HEK293T (cell line): ENCODE data around the gene ATP2B1.

Experiments used
- CTCF ChIA-PET: fragments of 350-600 bp; formaldehyde crosslinking; extraction: SDS; loops from one replicate; lab custom pipeline; 2021; ENCODE audit warnings: antibody characterized with exemption, inconsistent platforms; lab: Yijun Ruan, JAX
- POLR2A ChIA-PET: fragments of 350-600 bp; formaldehyde crosslinking; extraction: SDS; loops from one replicate; lab custom pipeline; 2020; ENCODE audit warnings: antibody characterized with exemption, inconsistent platforms; lab: Yijun Ruan, JAX
- DNase-seq: peaks from one replicate; pipeline ENCODE4 v3.0.0; 2012; ENCODE audit warnings: mixed read lengths; ENCODE audit errors: extremely low spot score
- ARNT ChIP-seq: fragments of 450-650 bp; IDR thresholded peaks from 2 replicates; pipeline ENCODE4 v1.6.1; 2017; ENCODE audit warnings: mild to moderate bottlenecking
- BHLHE40 ChIP-seq: fragments of 450-650 bp; IDR thresholded peaks from 2 replicates; pipeline ENCODE4 v1.6.1; 2016; ENCODE audit warnings: mild to moderate bottlenecking, moderate library complexity, borderline replicate concordance
- CTBP1 ChIP-seq: fragments of 450-650 bp; IDR thresholded peaks from 2 replicates; pipeline ENCODE4 v1.6.1; 2016; ENCODE audit warnings: borderline replicate concordance
- ELF4 ChIP-seq: fragments of 450-650 bp; IDR thresholded peaks from 2 replicates; pipeline ENCODE4 v1.6.1; 2017; ENCODE audit warnings: antibody characterized with exemption
- FOXA1 ChIP-seq: fragments of 450-650 bp; IDR thresholded peaks from 2 replicates; pipeline ENCODE4 v1.6.1; 2016; ENCODE audit warnings: mild to moderate bottlenecking
- FOXK2 ChIP-seq: fragments of 450-650 bp; IDR thresholded peaks from 2 replicates; pipeline ENCODE4 v1.6.1; 2016; ENCODE audit warnings: mild to moderate bottlenecking
- FOXM1 ChIP-seq: fragments of 450-650 bp; IDR thresholded peaks from 2 replicates; pipeline ENCODE4 v1.6.1; 2017; ENCODE audit warnings: mild to moderate bottlenecking, borderline replicate concordance
- HDGF ChIP-seq: fragments of 450-650 bp; IDR thresholded peaks from 2 replicates; pipeline ENCODE4 v1.6.1; 2017; ENCODE audit warnings: antibody characterized with exemption, borderline replicate concordance
- L3MBTL2 ChIP-seq: fragments of 450-650 bp; conservative IDR thresholded peaks from 2 replicates; pipeline ENCODE4 v1.6.1; 2016; ENCODE audit warnings: mild to moderate bottlenecking
- LEF1 ChIP-seq: fragments of 450-650 bp; IDR thresholded peaks from 2 replicates; pipeline ENCODE4 v1.6.1; 2017; ENCODE audit warnings: mild to moderate bottlenecking, borderline replicate concordance
- NFRKB ChIP-seq: fragments of 450-650 bp; IDR thresholded peaks from 2 replicates; pipeline ENCODE4 v1.6.1; 2016; ENCODE audit warnings: mild to moderate bottlenecking, moderate library complexity
- SP1 ChIP-seq: fragments of 450-650 bp; IDR thresholded peaks from 2 replicates; pipeline ENCODE4 v1.6.1; 2017
- SUZ12 ChIP-seq: fragments of 450-650 bp; IDR thresholded peaks from 2 replicates; pipeline ENCODE4 v1.6.1; 2016; ENCODE audit warnings: mild to moderate bottlenecking
- TARDBP ChIP-seq: fragments of 450-650 bp; IDR thresholded peaks from 2 replicates; pipeline ENCODE4 v1.6.1; 2016
- ZNF384 ChIP-seq: fragments of 450-650 bp; IDR thresholded peaks from 2 replicates; pipeline ENCODE4 v1.6.1; 2016
- TF ChIP-seq, protein P1 (sequence below): fragments of 450-650 bp; IDR thresholded peaks from 2 replicates; pipeline ENCODE4 v1.6.1; 2016

Gene ATP2B1

DNA sequence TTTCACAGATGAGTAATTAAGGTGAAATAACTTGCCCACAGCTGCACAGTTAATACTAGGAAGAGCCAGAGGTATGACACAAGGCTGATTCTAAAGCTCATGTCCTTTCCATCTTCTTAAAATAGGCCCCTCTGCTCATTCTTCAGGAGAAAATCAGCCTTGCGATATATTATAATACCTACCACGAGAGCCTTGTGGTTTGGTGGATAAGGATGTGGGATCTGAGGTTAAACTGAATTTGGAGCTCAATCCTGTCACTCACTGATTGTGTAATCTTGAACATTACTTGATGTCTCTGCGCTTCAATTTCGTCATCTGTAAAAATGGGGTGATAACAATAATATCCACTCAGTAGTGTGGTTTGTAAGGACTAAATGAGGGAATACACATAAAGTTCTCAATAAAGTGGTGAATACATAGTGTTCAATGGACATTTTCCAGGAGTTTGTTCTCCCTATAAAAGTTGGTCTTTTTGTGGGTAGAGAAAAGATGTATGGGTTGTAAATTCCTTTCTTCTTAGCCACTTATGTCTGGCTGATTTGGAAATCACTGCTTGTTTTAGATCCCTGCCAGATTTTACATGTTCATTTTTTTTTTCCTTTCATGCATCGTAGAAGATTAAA, 25.1 kb upstream of the ATP2B1 start:
- ChIA-PET CTCF (no interaction called here), POLR2A (no interaction called here)
- no peak for DNase-seq
- no peak for TF ChIP-seq BHLHE40

DNA sequence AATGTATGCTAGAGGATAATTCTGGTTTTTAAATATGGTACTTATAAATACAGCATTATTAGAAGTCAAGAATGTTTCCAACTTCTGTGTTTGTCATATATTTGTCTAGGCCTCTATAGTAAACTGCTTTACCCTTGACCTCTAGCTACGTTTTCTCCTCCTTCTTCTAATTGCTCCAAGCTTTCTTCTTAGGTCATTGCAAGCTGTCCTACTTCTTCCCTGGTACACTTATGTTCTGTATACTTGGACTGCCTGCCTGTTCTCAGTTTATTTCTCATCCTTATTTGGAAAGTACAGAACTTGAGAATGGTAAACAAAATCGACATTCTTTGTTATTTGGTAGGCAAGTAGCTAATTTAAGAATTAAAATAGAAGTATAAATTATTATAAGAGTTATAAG, 23.9 kb upstream of the ATP2B1 start:
- no peak for TF ChIP-seq BHLHE40
- TF ChIP-seq ARNT: no peak
- TF ChIP-seq FOXK2: no peak
- no peak for TF ChIP-seq LEF1
- TF ChIP-seq SP1: no peak
- no peak for TF ChIP-seq NFRKB
- no peak for TF ChIP-seq L3MBTL2
- no peak for TF ChIP-seq CTBP1
- no peak for TF ChIP-seq TARDBP
- TF ChIP-seq ELF4: no peak
- no peak for TF ChIP-seq ZNF384
- no peak for TF ChIP-seq FOXM1
- no peak for TF ChIP-seq SUZ12
- TF ChIP-seq, protein P1, sequence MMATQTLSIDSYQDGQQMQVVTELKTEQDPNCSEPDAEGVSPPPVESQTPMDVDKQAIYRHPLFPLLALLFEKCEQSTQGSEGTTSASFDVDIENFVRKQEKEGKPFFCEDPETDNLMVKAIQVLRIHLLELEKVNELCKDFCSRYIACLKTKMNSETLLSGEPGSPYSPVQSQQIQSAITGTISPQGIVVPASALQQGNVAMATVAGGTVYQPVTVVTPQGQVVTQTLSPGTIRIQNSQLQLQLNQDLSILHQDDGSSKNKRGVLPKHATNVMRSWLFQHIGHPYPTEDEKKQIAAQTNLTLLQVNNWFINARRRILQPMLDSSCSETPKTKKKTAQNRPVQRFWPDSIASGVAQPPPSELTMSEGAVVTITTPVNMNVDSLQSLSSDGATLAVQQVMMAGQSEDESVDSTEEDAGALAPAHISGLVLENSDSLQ: no peak
- no peak for TF ChIP-seq HDGF
- TF ChIP-seq FOXA1: no peak
- DNase-seq: no peak
- ChIA-PET CTCF (no interaction called here), POLR2A (no interaction called here)

DNA sequence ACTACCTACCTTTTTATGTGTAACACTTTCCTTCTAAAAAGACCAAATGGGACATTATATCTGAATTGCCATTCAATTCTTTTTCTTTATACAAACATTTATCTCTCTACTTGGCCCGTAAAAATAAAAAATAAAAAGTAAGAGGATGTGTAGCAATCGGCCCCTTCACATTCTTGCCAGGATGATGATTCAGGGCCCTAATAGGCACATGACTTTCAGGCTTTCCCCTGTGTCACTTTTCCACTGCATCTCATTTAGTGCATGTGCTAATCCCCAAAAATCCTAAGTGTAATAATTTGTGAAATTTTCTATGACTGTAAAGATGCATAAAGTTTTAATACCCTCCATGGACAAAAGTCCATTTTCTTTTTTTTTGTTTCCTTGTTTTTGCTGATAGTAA, 23.0 kb upstream of the ATP2B1 start:
- no peak for DNase-seq
- TF ChIP-seq CTBP1: no peak
- TF ChIP-seq LEF1: no peak
- TF ChIP-seq HDGF: no peak
- TF ChIP-seq, protein P1: no peak
- TF ChIP-seq SP1: no peak
- no peak for TF ChIP-seq SUZ12
- no peak for TF ChIP-seq ARNT
- no peak for TF ChIP-seq FOXK2
- no peak for TF ChIP-seq ELF4
- TF ChIP-seq ZNF384: no peak
- no peak for TF ChIP-seq TARDBP
- TF ChIP-seq NFRKB: no peak
- no peak for TF ChIP-seq L3MBTL2
- TF ChIP-seq BHLHE40: no peak
- no peak for TF ChIP-seq FOXM1
- no peak for TF ChIP-seq FOXA1
- ChIA-PET CTCF (no interaction called here), POLR2A (no interaction called here)

DNA sequence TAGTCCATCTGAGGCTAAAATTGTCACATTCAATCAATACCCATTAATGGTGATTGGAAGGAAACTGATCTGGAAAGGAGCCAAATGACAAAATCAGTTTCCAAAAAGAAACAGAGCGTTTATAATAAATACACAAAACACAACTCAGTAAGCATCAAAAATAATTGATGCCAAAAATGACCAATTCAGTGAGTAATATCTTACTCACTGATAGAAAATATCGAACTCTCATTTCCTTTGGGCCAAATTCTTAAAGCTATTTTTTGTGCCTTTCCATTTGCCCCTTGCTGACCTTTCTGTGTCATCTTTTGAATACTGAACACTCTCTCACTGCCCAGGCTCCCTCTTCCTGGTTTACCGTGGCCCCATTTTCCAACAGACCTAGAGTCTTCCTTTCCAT, 22.5 kb upstream of the ATP2B1 start:
- TF ChIP-seq, protein P1: no peak
- no peak for TF ChIP-seq SP1
- TF ChIP-seq TARDBP: no peak
- no peak for TF ChIP-seq SUZ12
- no peak for TF ChIP-seq HDGF
- TF ChIP-seq ELF4: no peak
- no peak for TF ChIP-seq FOXA1
- no peak for TF ChIP-seq ZNF384
- no peak for TF ChIP-seq L3MBTL2
- TF ChIP-seq FOXM1: no peak
- TF ChIP-seq NFRKB: no peak
- TF ChIP-seq CTBP1: no peak
- TF ChIP-seq FOXK2: no peak
- no peak for DNase-seq
- CTCF ChIA-PET: no interaction called here
- POLR2A ChIA-PET: no interaction called here

DNA sequence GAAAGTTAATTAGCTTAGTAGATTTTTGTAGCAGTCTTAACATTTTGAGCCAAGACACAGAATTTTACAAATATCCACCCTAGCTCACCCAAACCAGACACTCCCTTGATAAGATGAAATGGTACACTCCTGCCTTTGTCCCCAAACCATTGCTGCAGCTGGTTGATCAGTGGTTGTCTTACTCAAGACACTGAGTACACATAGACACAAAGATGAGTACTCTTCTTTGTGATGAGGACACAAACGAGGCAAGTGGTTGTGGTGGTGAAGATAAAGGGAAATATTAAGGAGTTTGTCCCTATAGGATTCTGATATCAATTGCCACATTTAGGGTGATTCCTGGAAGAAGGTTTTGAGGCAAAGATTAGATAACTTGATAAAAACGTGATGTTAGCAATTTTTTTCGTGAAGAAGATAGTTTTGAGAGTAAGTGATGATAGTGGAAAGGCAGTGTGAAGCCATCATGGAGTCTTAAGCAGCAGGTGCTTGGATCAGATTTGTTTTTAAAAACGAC, 21.4 kb upstream of the ATP2B1 start:
- ChIA-PET CTCF (no interaction called here), POLR2A (interaction anchor here (1.6 kb wide), 1 partner anchor 21 kb away, joined by 4 read pairs; the partner anchor contains the start of gene ATP2B1)
- TF ChIP-seq CTBP1 (no peak), BHLHE40 (no peak), FOXK2 (no peak)

DNA sequence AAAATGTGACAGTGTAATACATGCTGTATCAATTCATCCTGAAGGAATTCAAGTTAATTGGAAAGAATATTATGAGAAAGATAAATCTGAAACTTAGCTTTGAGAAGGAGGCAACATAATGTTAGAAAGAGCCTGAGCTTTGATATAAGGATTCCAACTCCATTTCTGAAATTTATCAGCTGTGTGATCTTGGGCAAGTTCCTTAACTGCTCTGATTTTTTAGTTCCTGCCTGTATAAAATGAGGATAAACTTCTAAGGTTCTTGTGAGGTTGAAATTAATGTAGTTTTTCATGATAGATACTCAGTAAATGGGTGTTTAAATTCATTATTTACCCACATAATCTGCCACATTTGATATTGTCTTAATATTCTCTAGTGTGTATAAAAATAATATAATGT, 14.6 kb upstream of the ATP2B1 start:
- ChIA-PET CTCF (no interaction called here), POLR2A (no interaction called here)
- DNase-seq: no peak
- TF ChIP-seq LEF1 (no peak), FOXA1 (no peak), ELF4 (no peak)

More for the DNA sequence above, 21.4 kb upstream of the ATP2B1 start:
- no peak for DNase-seq

DNA sequence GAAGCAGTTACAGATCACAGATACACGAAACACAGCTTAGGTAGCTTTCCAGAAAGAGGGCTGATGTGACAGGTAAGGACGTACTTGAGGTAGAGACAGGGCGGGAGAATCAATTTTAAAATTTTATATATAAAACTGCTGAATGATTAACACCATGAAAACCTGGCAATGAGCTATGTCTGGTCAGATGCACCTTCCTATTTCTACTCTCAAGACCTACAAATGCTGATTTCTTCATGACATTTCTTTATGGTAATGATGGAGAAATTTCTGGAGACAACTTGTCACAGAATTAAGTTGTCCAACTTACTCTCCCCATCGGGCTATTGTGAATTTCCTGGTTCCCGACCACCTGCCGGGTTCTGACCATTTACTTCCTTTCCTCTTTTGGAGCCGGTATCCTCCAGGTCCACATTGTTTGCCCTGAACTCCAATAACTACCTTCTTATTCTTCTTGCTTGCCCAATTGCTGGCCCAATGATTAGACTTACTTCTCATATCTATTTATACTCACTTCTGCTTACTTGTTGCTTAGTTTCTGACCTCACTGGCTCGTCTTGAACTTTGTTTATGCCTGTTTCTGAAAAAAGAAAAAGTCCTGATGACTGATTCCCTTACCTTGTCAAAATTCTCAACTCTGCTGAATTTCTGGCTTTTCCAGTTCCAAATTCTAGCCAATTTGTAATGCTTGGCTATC, 12.8 kb upstream of the ATP2B1 start:
- ChIA-PET POLR2A (no interaction called here), CTCF (no interaction called here)
- TF ChIP-seq FOXA1 (no peak), SUZ12 (no peak), L3MBTL2 (no peak), ZNF384 (no peak), NFRKB (no peak), ARNT (no peak), BHLHE40 (no peak), FOXK2 (no peak), HDGF (no peak), ELF4 (no peak), LEF1 (no peak), TARDBP (no peak), FOXM1 (no peak), CTBP1 (no peak)
- TF ChIP-seq, protein P1: no peak
- DNase-seq: no peak
